Measurements from ENCODE around the gene PAFAH1B1. TPM values are rescaled to one million over a fixed set of nuclear protein-coding genes. Genes with fewer than 3 reads are reported as not detected.

Gene PAFAH1B1
- total and polyA plus RNA-seq, 10 of the 15 experiments (the other 5 are each of a cell fraction or from before 2014, with no cell fraction given), result 28.9 to 107 (median 49.1) TPM

DNA sequence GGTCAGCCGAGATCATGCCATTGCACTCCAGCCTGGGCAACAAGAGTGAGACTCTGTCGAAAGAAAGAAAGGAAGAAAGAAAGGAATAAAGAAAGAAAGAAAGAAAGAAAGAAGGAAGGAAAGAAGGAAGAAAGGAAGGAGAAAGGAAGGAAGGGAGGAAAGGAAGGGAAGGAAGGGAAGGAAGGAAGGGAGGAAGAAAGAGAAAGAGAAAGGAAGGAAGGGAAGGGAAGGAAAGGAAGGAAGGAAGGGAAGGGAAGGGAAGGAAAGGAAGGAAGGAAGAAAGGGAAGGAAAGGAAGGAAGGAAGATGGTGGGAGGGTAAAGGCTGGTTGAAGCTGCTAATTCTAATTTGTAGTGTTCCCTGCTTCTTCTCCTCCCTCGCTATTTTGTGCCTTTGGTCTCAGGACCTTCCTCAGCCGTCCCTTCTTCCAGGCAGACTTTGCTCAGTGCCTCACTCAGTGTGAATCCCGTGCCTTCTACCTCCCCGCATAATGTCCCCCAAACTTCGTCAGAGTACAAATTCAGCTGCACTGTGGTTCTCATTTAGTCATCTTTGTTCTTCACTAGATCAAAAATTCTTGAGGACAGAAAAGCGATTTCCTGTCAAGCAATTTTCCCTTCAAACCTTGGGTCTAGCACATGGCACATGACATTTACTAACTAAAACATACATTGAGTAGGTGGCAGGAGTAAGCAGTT lies 31.1 kb upstream of the PAFAH1B1 start:
- DNase-seq (ENCODE audit: low read depth, low spot score), result no peak
- ChIA-PET POLR2A (no interaction called here), CTCF (no interaction called here), RAD21 (ENCODE audit: unreplicated experiment) (no interaction called here), SMC1A (ENCODE audit: uncharacterized antibody, unreplicated experiment) (no interaction called here)
- ATAC-seq, result no peak
- Histone ChIP-seq H3K4me2 (ENCODE audit: control insufficient read depth, insufficient read depth) (no peak overlapping the region), H3K9me3 (replicated peaks; ENCODE audit: control insufficient read depth, insufficient read depth, low read length) (no peaks in the 10 kb centered on the region; the same call in 2 of the 3 replicates), H3K9ac (ENCODE audit: control insufficient read depth, insufficient read depth, low read length) (no peak overlapping the region), H3K36me3 (ENCODE audit: control insufficient read depth in 2 of 2, insufficient read depth in 2 of 2, low read length in 1 of 2) (no peaks in the 10 kb centered on the region), H4K20me1 (ENCODE audit: control insufficient read depth, insufficient read depth) (no peaks in the 10 kb centered on the region), H3K27me3 (replicated peaks in 1 of 2; ENCODE audit: control insufficient read depth in 2 of 2, insufficient read depth in 2 of 2, low read length in 1 of 2) (no peaks in the 10 kb centered on the region), H3K27ac (ENCODE audit: control insufficient read depth, insufficient read depth) (no peak overlapping the region), H2AFZ (ENCODE audit: control insufficient read depth, low read depth, low read length) (no peak overlapping the region), H3K4me3 (no peak overlapping the region), H3K79me2 (ENCODE audit: control insufficient read depth, insufficient read depth, low read length) (no peaks in the 10 kb centered on the region), H3K4me1 (ENCODE audit: control insufficient read depth, insufficient read depth, low read length) (no peaks in the 10 kb centered on the region)
- BruUV-seq (replicated peaks), result no TSS peak
- WGBS (ENCODE audit: insufficient coverage, insufficient replicate concordance, low lambda C conversion rate, missing lambda C conversion rate), result 64% methylated on average over 8 of the region's 8 CpGs
- intact Hi-C loops (cut with micrococcal nuclease; ENCODE audit: unreplicated experiment), result no loop called here
- TF ChIP-seq EED (IDR thresholded peaks at IDR 0.05; ENCODE audit: low read depth) (no peak), BHLHE40 (IDR thresholded peaks at IDR 0.05; ENCODE audit: borderline replicate concordance in 1 of 2, low read depth in 2 of 2, low read length in 1 of 2) (no peak), NFXL1 (IDR thresholded peaks at IDR 0.05; ENCODE audit: borderline replicate concordance) (no peak), STAT3 (IDR thresholded peaks at IDR 0.05; ENCODE audit: low read depth, low read length) (no peak), IKZF1 (conservative IDR thresholded peaks at IDR 0.05) (no peak), TCF12 (IDR thresholded peaks at IDR 0.05; ENCODE audit: low read depth, low read length) (no peak), PML (IDR thresholded peaks at IDR 0.05; ENCODE audit: low read length) (no peak), ATF7 (IDR thresholded peaks at IDR 0.05; ENCODE audit: low read depth) (no peak), CEBPB (IDR thresholded peaks at IDR 0.05; ENCODE audit: borderline replicate concordance in 1 of 2, low read depth in 2 of 2, low read length in 2 of 2) (no peak), BMI1 (IDR thresholded peaks at IDR 0.05; ENCODE audit: borderline replicate concordance) (no peak), RAD21 (IDR thresholded peaks at IDR 0.05; ENCODE audit: insufficient read depth, low read depth, low read length) (no peak), EP300 (IDR thresholded peaks at IDR 0.05; ENCODE audit: borderline replicate concordance in 1 of 2, control insufficient read depth in 1 of 2, low read depth in 2 of 2, low read length in 2 of 2) (no peak), ESRRA (IDR thresholded peaks at IDR 0.05; ENCODE audit: low read length) (no peak), KLF5 (IDR thresholded peaks at IDR 0.05; ENCODE audit: partially characterized antibody) (no peak), NR2C2 (IDR thresholded peaks at IDR 0.05; ENCODE audit: borderline replicate concordance, control insufficient read depth, insufficient read length, low read depth) (no peak)
- no peak for FAIRE-seq
- in situ Hi-C loops (cut with MboI), result no loop called here
